Activated B cell treated with CpG ODN at 0.5 μM for 24 hours (primary cell): ENCODE data around the gene NEURL3. TPM values are rescaled to one million over a fixed set of nuclear protein-coding genes. Genes with fewer than 3 reads are reported as not detected.

ENCODE experiments used
- ATAC-seq: fragments of 200-7000 bp; cut with Tn5 transposase; one replicate; pipeline ENCODE4 v1.10.0; 2021; ENCODE audit warnings: low read depth, mild to moderate bottlenecking, moderate library complexity
- CTCF ChIA-PET: fragments of 350-600 bp; sonication (Branson Sonifier 250); formaldehyde crosslinking; loops from one replicate; lab custom pipeline; 2021; ENCODE audit warnings: antibody characterized with exemption; lab: Charles Lee
- POLR2A ChIA-PET: fragments of 350-600 bp; sonication (Branson Sonifier 250); formaldehyde crosslinking; loops from one replicate; lab custom pipeline; 2021; ENCODE audit warnings: antibody characterized with exemption; lab: Charles Lee
- DNase-seq: peaks from one replicate; pipeline ENCODE4 v3.0.0; 2022
- H3K27ac Mint-ChIP-seq: one replicate; pipeline ENCODE4 v1.8.0; 2020; ENCODE audit warnings: mixed read lengths
- H3K27me3 Mint-ChIP-seq: one replicate; pipeline ENCODE4 v1.8.0; 2021; ENCODE audit warnings: mixed read lengths
- H3K36me3 Mint-ChIP-seq: one replicate; pipeline ENCODE4 v1.8.0; 2021; ENCODE audit warnings: low read depth, mixed read lengths
- H3K4me1 Mint-ChIP-seq: one replicate; pipeline ENCODE4 v1.8.0; 2021; ENCODE audit warnings: mixed read lengths
- H3K4me3 Mint-ChIP-seq: one replicate; pipeline ENCODE4 v1.8.0; 2020; ENCODE audit warnings: mild to moderate bottlenecking, mixed read lengths
- H3K9me3 Mint-ChIP-seq: one replicate; pipeline ENCODE4 v1.8.0; 2020; ENCODE audit warnings: mixed read lengths
- intact Hi-C: fragments of 100-400 bp; cut with micrococcal nuclease; formaldehyde crosslinking; loops from one replicate; pipeline ENCODE4 v1.15.1; 2024
- total RNA-seq: library from RNA; stranded (reverse); gene quantifications from 2 replicates; pipeline ENCODE4 v1.2.3, GENCODE V29; 2022
- TF ChIP-seq, protein P1 (sequence below): fragments of 200-600 bp; IDR thresholded peaks from one replicate; pipeline ENCODE4 v1.8.0; 2022; ENCODE audit warnings: antibody characterized with exemption, mild to moderate bottlenecking

Gene NEURL3
- total RNA-seq, 1 donor from 2014 or later, result not detected

DNA sequence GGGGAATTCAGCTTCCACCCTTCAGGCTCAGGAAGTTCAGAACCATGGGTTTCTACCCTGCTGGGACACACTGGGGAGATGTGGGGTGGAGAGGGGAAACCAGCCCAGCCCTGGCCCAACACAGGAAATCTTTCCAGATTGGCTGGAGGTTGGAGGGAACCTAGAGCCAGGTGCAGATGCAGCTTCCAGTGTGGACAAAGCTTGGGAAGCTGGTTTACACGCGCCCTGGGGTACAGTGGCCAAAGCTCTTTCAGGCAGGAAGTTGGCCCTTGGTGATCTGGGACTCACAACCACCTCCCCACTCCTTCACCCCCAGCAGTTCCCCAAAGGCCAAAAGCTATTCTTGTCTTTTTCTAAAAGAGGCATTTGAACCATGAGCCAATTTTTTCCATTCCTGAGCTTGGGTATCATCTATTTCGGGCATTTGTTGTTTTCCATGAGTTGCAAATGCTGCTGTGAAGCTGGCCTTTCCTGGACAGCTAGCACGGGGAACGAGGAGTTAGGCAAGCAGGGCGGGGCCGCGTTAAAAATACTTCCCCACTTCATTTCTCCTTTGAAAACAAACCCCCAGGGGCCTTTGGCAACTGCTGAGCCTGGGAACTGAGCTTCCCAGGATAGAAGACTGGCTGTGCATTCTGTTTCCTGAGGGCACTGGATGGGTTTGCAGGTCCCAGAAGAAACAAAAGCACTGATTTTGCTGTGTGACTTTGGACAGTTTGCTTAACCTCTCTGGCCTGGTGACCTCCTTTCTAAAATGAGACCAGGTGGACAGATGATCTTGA is 28.3 kb upstream of the NEURL3 start:
- peak overlapping the region; percentile 50 for H3K27ac Mint-ChIP-seq
- TF ChIP-seq, protein P1, sequence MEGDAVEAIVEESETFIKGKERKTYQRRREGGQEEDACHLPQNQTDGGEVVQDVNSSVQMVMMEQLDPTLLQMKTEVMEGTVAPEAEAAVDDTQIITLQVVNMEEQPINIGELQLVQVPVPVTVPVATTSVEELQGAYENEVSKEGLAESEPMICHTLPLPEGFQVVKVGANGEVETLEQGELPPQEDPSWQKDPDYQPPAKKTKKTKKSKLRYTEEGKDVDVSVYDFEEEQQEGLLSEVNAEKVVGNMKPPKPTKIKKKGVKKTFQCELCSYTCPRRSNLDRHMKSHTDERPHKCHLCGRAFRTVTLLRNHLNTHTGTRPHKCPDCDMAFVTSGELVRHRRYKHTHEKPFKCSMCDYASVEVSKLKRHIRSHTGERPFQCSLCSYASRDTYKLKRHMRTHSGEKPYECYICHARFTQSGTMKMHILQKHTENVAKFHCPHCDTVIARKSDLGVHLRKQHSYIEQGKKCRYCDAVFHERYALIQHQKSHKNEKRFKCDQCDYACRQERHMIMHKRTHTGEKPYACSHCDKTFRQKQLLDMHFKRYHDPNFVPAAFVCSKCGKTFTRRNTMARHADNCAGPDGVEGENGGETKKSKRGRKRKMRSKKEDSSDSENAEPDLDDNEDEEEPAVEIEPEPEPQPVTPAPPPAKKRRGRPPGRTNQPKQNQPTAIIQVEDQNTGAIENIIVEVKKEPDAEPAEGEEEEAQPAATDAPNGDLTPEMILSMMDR, result no peak

DNA sequence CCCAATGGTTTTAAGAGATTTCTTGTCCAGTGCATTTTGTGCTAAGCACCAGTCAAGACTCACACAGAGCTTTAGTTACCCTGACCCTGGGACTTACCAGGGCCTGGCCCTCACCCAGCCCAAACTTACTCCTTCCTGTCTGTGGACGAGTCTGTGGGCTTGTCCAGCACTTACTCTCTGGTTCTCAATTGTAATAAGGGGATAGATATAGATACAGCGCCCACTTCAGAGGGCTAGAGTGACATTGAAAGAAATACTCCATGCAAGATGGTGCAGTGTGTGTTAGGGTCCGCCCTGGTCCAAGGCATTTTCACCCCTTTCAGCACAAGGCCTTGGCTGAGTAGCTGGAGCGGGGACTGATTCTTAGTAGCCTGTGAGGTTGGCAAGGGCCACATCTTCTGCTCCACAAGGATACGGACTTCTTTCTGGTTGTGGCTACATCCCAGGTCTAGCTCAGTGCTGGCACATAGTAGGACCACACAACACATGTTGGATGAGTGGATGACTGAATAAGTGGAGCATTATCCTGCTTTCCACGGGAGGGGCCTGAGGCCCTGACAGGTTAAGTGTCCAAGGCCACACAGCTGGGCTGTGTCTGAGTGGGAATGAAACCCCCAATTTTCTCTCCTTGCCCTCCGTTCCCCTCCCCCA is 27.6 kb upstream of the NEURL3 start:
- Mint-ChIP-seq H3K27ac (peak overlapping the region; percentile 74), H3K27me3 (no peaks in the 10 kb centered on the region), H3K4me1 (peaks cover 62% of the 10 kb centered on the region), H3K4me3 (no peak overlapping the region), H3K36me3 (peaks cover 3% of the 10 kb centered on the region), H3K9me3 (no peaks in the 10 kb centered on the region)
- DNase-seq (peak; percentile 4), ATAC-seq (no peak)
- intact Hi-C loops, result no loop called here
- TF ChIP-seq, protein P1, result no peak
- ChIA-PET CTCF (interaction anchor here (1.0 to 2.2 kb wide), 2 partner anchors 21 to 23 kb away, joined by 5 to 10 read pairs; no protein-coding TSS in a partner anchor), POLR2A (interaction anchor here (0.9 to 1.0 kb wide), 2 partner anchors 21 to 212 kb away, joined by 3 to 4 read pairs; no protein-coding TSS in a partner anchor)

More for the DNA sequence above, 28.3 kb upstream of the NEURL3 start:
- Mint-ChIP-seq H3K9me3 (no peaks in the 10 kb centered on the region), H3K4me3 (no peak overlapping the region), H3K27me3 (no peaks in the 10 kb centered on the region), H3K4me1 (peaks cover 61% of the 10 kb centered on the region), H3K36me3 (peaks cover 3% of the 10 kb centered on the region)
- intact Hi-C loops, result no loop called here
- ChIA-PET CTCF (interaction anchor here (1.1 kb wide), 1 partner anchor 24 kb away, joined by 6 read pairs; no protein-coding TSS in a partner anchor), POLR2A (no interaction called here)
- DNase-seq, result peak; percentile 13
- no peak for ATAC-seq

DNA sequence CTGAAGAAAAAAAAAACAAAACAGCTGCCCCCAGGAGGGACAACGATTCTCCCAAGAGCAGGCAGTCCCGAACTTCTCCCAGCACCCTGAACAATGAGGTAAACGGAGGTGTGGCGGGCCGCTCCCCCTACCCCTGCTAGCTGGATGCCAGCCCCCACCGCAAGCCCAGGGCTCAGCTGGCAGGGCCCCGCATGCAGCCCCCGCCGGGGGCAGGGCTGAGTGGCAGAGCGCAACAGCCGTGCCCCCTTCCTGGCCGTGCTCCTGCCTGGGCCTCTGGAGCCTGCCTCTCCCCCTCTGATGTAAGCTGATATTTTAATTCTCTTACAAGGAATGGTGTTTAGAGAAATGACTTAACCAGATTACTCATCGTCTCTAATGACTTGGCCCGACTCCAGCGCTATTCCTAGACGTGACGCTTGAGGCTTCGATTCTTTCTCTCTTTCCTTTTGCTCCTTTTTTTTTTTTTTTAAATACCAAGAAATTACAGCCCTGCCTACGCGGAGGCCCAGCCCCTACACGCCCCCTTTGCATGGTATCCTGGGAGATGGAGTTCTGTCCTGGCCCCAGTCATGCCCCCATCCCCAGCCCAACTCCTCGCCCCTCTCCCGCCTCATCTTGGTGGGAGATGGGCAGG is 26.8 kb upstream of the NEURL3 start:
- TF ChIP-seq, protein P1, result no peak
- H3K27ac Mint-ChIP-seq, result peak overlapping the region; percentile 74
- no peaks in the 10 kb centered on the region for H3K27me3 Mint-ChIP-seq
- ATAC-seq, result peak; percentile 29
- ChIA-PET POLR2A (interaction anchor here (0.6 to 1.3 kb wide), 7 partner anchors 22 to 383 kb away, joined by 3 to 5 read pairs (median 3); no protein-coding TSS in a partner anchor), CTCF (interaction anchor here (1.0 to 2.2 kb wide), 2 partner anchors 22 kb away, joined by 5 to 10 read pairs; no protein-coding TSS in a partner anchor)
- H3K9me3 Mint-ChIP-seq, result no peaks in the 10 kb centered on the region
- no peaks in the 10 kb centered on the region for H3K36me3 Mint-ChIP-seq
- DNase-seq, result peak; percentile 45
- intact Hi-C loops, result no loop called here
- H3K4me3 Mint-ChIP-seq, result peak overlapping the region; percentile 62
- H3K4me1 Mint-ChIP-seq, result peaks cover 65% of the 10 kb centered on the region

DNA sequence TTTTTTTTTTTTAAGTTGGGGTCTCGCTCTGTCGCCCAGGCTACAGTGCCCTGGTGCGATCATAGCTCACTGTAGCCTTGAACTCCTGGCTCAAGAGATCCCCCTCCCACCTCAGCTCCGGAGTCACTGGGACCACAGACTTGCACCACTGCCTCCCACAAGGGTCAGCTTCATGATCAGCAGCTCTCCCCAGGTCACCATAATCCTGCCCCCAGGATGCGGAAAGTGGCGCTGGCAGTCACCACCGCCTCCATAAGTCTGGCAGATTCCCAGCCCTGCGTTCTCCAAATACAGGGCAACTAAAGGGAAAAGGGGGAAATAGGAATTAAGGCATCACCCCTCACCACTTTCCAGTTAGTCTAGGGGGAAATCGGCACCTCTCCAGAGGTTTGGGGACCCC is 26.2 kb upstream of the NEURL3 start:
- DNase-seq, result peak; percentile 10
- TF ChIP-seq, protein P1, result no peak
- H3K36me3 Mint-ChIP-seq, result no peaks in the 10 kb centered on the region
- H3K4me1 Mint-ChIP-seq, result peaks cover 70% of the 10 kb centered on the region
- CTCF ChIA-PET, result interaction anchor here (0.5 to 2.2 kb wide), 3 partner anchors 21 to 233 kb away, joined by 4 to 10 read pairs (median 5); no protein-coding TSS in a partner anchor
- no peaks in the 10 kb centered on the region for H3K27me3 Mint-ChIP-seq
- ATAC-seq, result no peak
- peak overlapping the region; percentile 74 for H3K27ac Mint-ChIP-seq
- H3K4me3 Mint-ChIP-seq, result peak overlapping the region; percentile 62
- intact Hi-C loops, result no loop called here
- POLR2A ChIA-PET, result interaction anchor here (0.6 to 1.3 kb wide), 4 partner anchors 23 to 383 kb away, joined by 3 to 5 read pairs (median 4); no protein-coding TSS in a partner anchor
- no peaks in the 10 kb centered on the region for H3K9me3 Mint-ChIP-seq
